Neural progenitor cell (in vitro differentiated cells): ENCODE results near the gene LRRC8B. TPM values are rescaled to one million over a fixed set of nuclear protein-coding genes. Genes with fewer than 3 reads are reported as not detected.

ENCODE experiments used
- DNase-seq: peaks from one replicate; pipeline ENCODE4 v3.0.0-alpha.2; 2016; ENCODE audit warnings: low spot score
- H2AFZ ChIP-seq: fragments of 200-600 bp; sonication (generic); replicated peaks from 2 replicates; pipeline ENCODE4 v1.6.1; 2016; ENCODE audit warnings: antibody characterized with exemption
- H3F3A ChIP-seq: fragments of 200-600 bp; sonication (generic); 2 replicates; pipeline ENCODE4 v1.6.1; 2016; ENCODE audit warnings: antibody characterized with exemption, low read depth
- H3K27ac ChIP-seq: fragments of 200-600 bp; sonication (generic); 2 replicates; pipeline ENCODE4 v1.5.1; 2016; ENCODE audit warnings: mild to moderate bottlenecking
- H3K27me3 ChIP-seq: fragments of 200-600 bp; sonication (generic); 2 replicates; pipeline ENCODE4 v1.6.1; 2016; ENCODE audit warnings: mild to moderate bottlenecking, moderate library complexity
- H3K36me3 ChIP-seq: fragments of 200-600 bp; sonication (generic); 2 replicates; pipeline ENCODE4 v1.5.1; 2016
- H3K4me1 ChIP-seq: fragments of 200-600 bp; sonication (generic); 2 replicates; pipeline ENCODE4 v1.6.1; 2016; ENCODE audit warnings: mixed run types
- H3K4me2 ChIP-seq: fragments of 200-600 bp; sonication (generic); 2 replicates; pipeline ENCODE4 v1.6.1; 2016
- H3K4me3 ChIP-seq: fragments of 200-600 bp; sonication (generic); 2 replicates; pipeline ENCODE4 v1.5.1; 2016
- H3K79me2 ChIP-seq: fragments of 200-600 bp; sonication (generic); 2 replicates; pipeline ENCODE4 v1.6.1; 2016; ENCODE audit warnings: low read depth
- H3K9ac ChIP-seq: fragments of 200-600 bp; sonication (generic); 2 replicates; pipeline ENCODE4 v1.6.1; 2016
- H3K9me3 ChIP-seq: fragments of 200-600 bp; sonication (generic); 2 replicates; pipeline ENCODE4 v1.5.1; 2016; ENCODE audit warnings: low read depth
- H4K20me1 ChIP-seq: fragments of 200-600 bp; sonication (generic); 2 replicates; pipeline ENCODE4 v1.6.1; 2016; ENCODE audit warnings: low read depth
- H3K27ac Mint-ChIP-seq: 3 replicates; pipeline ENCODE4 v1.8.0; 2021; ENCODE audit warnings: mixed read lengths
- H3K27me3 Mint-ChIP-seq: 2 replicates; pipeline ENCODE4 v1.8.0; 2022; ENCODE audit warnings: low read depth, mild to moderate bottlenecking, inconsistent platforms, moderate library complexity, mixed read lengths; ENCODE audit not compliant: insufficient read depth
- H3K36me3 Mint-ChIP-seq: 3 replicates; pipeline ENCODE4 v1.8.0; 2021; ENCODE audit warnings: mixed read lengths
- H3K4me1 Mint-ChIP-seq: 3 replicates; pipeline ENCODE4 v1.8.0; 2021; ENCODE audit warnings: mixed read lengths
- H3K4me3 Mint-ChIP-seq: 3 replicates; pipeline ENCODE4 v1.8.0; 2021; ENCODE audit warnings: mild to moderate bottlenecking, moderate library complexity, mixed read lengths
- H3K9me3 Mint-ChIP-seq: 3 replicates; pipeline ENCODE4 v1.8.0; 2020; ENCODE audit warnings: mixed read lengths
- CTCF ChIP-seq: fragments of 200-600 bp; sonication (generic); IDR thresholded peaks from 2 replicates; pipeline ENCODE4 v1.5.1; 2017; ENCODE audit warnings: antibody characterized with exemption, mild to moderate bottlenecking
- EZH2 ChIP-seq: fragments of 200-600 bp; sonication (generic); IDR thresholded peaks from 2 replicates; pipeline ENCODE4 v1.6.1; 2017; ENCODE audit warnings: antibody characterized with exemption, mild to moderate bottlenecking, moderate library complexity
- EZH2phosphoT487 ChIP-seq: fragments of 200-600 bp; sonication (generic); IDR thresholded peaks from 2 replicates; pipeline ENCODE4 v1.6.1; 2017; ENCODE audit warnings: antibody characterized with exemption
- total RNA-seq: library from RNA; depleted of rRNA; stranded (reverse); fragments of >200 nt; gene quantifications from 2 replicates; pipeline ENCODE4 v1.2.3, GENCODE V29; 2015; ENCODE audit warnings: low replicate concordance

Gene LRRC8B
- total RNA-seq, 1 donor from 2014 or later: 37.3 TPM

DNA sequence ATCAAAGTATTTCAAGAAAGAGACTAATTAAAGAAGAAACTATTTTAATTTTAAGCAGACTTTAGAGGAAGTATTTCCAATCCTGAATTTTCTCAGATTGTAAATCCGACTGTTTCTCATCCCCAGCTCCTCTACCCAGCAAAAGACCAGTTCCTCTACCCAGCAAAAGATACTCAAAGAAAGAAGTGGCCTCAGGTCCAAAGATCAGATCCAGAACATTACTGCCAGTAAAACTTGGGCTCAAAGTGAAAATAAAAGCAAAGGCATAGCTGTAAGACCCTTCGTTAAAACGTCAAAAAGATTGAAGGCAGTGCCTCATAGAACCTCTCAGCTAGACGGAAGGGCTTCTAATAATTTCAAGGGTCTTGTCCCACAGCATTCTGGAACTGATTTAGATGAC lies 50.0 kb downstream of the LRRC8B start:
- H3F3A ChIP-seq: peaks cover 35% of the 10 kb centered on the region
- no peak overlapping the region for H3K9ac ChIP-seq
- no peak overlapping the region for H2AFZ ChIP-seq
- TF ChIP-seq EZH2: no peak
- TF ChIP-seq EZH2phosphoT487: no peak
- no peak for TF ChIP-seq CTCF
- no peaks in the 10 kb centered on the region for H4K20me1 ChIP-seq
- no peak overlapping the region for H3K4me3 ChIP-seq
- H3K4me1 Mint-ChIP-seq: peaks cover 44% of the 10 kb centered on the region
- H3K27me3 ChIP-seq: no peaks in the 10 kb centered on the region
- no peak for DNase-seq
- H3K4me1 ChIP-seq: peaks cover 47% of the 10 kb centered on the region
- no peak overlapping the region for H3K4me3 Mint-ChIP-seq
- peaks cover 41% of the 10 kb centered on the region for H3K36me3 Mint-ChIP-seq
- peaks cover 49% of the 10 kb centered on the region for H3K79me2 ChIP-seq
- H3K27me3 Mint-ChIP-seq: peaks cover 2% of the 10 kb centered on the region
- H3K27ac Mint-ChIP-seq: peak overlapping the region; percentile 33
- peak overlapping the region; percentile 96 for H3K27ac ChIP-seq
- H3K9me3 ChIP-seq: peaks cover 17% of the 10 kb centered on the region
- H3K36me3 ChIP-seq: peaks cover 16% of the 10 kb centered on the region
- H3K4me2 ChIP-seq: no peak overlapping the region
- H3K9me3 Mint-ChIP-seq: peaks cover 19% of the 10 kb centered on the region

DNA sequence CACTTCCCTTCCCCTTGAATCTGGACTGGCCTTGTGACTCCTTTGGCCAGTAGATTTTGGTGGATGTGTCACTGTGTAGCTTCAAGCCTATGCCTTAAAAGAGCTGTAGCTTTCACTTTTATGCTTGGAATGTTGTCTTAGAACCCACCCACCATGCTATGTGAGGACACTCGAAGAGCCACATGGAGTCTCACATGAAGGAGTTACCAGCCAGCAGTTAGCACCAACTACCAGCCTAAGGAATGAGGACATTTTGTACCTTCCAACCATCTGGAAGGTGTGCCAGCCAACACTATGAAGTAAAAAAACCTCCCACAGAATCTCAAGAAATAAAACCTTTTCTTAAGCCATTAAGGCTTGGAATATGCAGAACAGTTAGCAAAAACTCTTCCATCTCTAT lies 50.6 kb downstream of the LRRC8B start:
- H3K27ac Mint-ChIP-seq: peak overlapping the region; percentile 83

GRCh38 chr1:89576013-89576412 lies 51.4 kb downstream of the LRRC8B start:
- Histone ChIP-seq H3K27me3 (no peaks in the 10 kb centered on the region), H3K9me3 (peaks cover 3% of the 10 kb centered on the region), H3K36me3 (peaks cover 17% of the 10 kb centered on the region), H2AFZ (no peak overlapping the region), H3K27ac (peak overlapping the region; percentile 96), H3K4me3 (no peak overlapping the region), H3K9ac (no peak overlapping the region), H3K4me2 (peak overlapping the region; percentile 68), H3K4me1 (peaks cover 47% of the 10 kb centered on the region), H3F3A (peaks cover 35% of the 10 kb centered on the region), H4K20me1 (no peaks in the 10 kb centered on the region), H3K79me2 (peaks cover 38% of the 10 kb centered on the region)
- DNase-seq: peak; percentile 81
- Mint-ChIP-seq H3K27ac (peak overlapping the region; percentile 83), H3K4me1 (peaks cover 48% of the 10 kb centered on the region), H3K27me3 (peaks cover 2% of the 10 kb centered on the region), H3K4me3 (no peak overlapping the region), H3K9me3 (peaks cover 9% of the 10 kb centered on the region), H3K36me3 (peaks cover 40% of the 10 kb centered on the region)
- no peak for TF ChIP-seq EZH2phosphoT487
- TF ChIP-seq CTCF: no peak
- no peak for TF ChIP-seq EZH2

More for the DNA sequence above, 50.6 kb downstream of the LRRC8B start:
- H2AFZ ChIP-seq: no peak overlapping the region
- Mint-ChIP-seq H3K36me3 (peaks cover 43% of the 10 kb centered on the region), H3K4me3 (no peak overlapping the region), H3K4me1 (peaks cover 48% of the 10 kb centered on the region), H3K27me3 (peaks cover 2% of the 10 kb centered on the region), H3K9me3 (peaks cover 17% of the 10 kb centered on the region)
- no peak overlapping the region for H3K4me2 ChIP-seq
- peaks cover 11% of the 10 kb centered on the region for H3K9me3 ChIP-seq
- H3K4me3 ChIP-seq: no peak overlapping the region
- H3K36me3 ChIP-seq: peaks cover 20% of the 10 kb centered on the region
- TF ChIP-seq EZH2phosphoT487: no peak
- no peak for TF ChIP-seq EZH2
- TF ChIP-seq CTCF: no peak
- peaks cover 46% of the 10 kb centered on the region for H3K79me2 ChIP-seq
- no peaks in the 10 kb centered on the region for H4K20me1 ChIP-seq
- H3K4me1 ChIP-seq: peaks cover 47% of the 10 kb centered on the region
- H3K27me3 ChIP-seq: no peaks in the 10 kb centered on the region
- peaks cover 35% of the 10 kb centered on the region for H3F3A ChIP-seq
- no peak for DNase-seq
- no peak overlapping the region for H3K9ac ChIP-seq
- H3K27ac ChIP-seq: peak overlapping the region; percentile 96
